NCI-H82 treated with DMSO at 0.1 percent for 48 hours (cell line): ENCODE results near the gene CLEC2B.

Source experiments
- DNase-seq: peaks from one replicate; lab custom pipeline; 2025; ENCODE audit not compliant: unreplicated experiment; lab: John Stamatoyannopoulos, UW

Gene CLEC2B

GRCh38 chr12:9809866-9810265, 59.3 kb downstream of the CLEC2B start:
- no peak for DNase-seq

- DNase-seq = no peak
These were observed 59.8 kb downstream of the CLEC2B start for GRCh38 chr12:9809338-9809737.

- no peak for DNase-seq
These were observed 60.6 kb downstream of the CLEC2B start for GRCh38 chr12:9808504-9808903.

- no peak for DNase-seq
These were observed 62.4 kb downstream of the CLEC2B start for GRCh38 chr12:9806714-9807113.

- DNase-seq = no peak
These were observed 63.3 kb downstream of the CLEC2B start for GRCh38 chr12:9805883-9806282.
